ENCODE data around the gene DOK4. TPM values are rescaled to one million over a fixed set of nuclear protein-coding genes. Genes with fewer than 3 reads are reported as not detected.
A peak's percentile ranks its signal among the peaks of the same experiment; 100 is the strongest.

The DOK4 gene
- total RNA-seq, 4 donors from 2014 or later = 57.9 to 312 (median 143) TPM

DNA sequence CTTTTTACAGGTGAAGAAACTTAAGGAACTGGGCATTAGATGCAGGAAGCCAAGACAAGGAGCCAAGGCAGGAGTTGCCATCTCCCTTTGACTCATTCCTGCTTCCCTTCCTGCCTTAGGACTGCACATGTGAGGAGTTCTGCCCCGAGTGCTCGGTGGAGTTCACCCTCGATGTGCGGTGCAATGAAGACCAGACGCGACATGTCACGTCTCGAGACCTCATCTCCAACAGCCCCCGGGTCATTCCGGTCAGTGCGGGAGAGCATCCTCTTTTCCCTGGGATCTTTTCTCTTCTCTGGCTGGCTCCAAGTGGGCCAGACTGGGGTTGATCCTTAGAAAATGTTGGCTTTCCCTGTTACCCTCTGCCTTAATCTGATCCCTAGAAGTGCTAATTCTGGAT is 17.2 kb downstream of the DOK4 start:
- no peak overlapping the region for H3K4me3 ChIP-seq
- H3K27ac ChIP-seq = no peak overlapping the region
- H3K4me1 ChIP-seq = peaks cover 16 to 31% (median 22%) of the 10 kb centered on the region in 4 donors
- intact Hi-C loops (cut with DNase I; ENCODE audit: low total_unique reads) = no loop called here
- no peaks in the 10 kb centered on the region for H3K9me3 ChIP-seq
- WGBS, 2 donors (ENCODE audit: low coverage in 1 of 2) = 93% methylated on average over 11 of the region's 11 CpGs; no CpG with 5 or more reads in 1 of the 2 donors
- peaks cover 0 to 30% (median 12%) of the 10 kb centered on the region in 4 donors for H3K36me3 ChIP-seq
- TF ChIP-seq POLR2A (IDR thresholded peaks at IDR 0.05) (no peak), EP300 (IDR thresholded peaks at IDR 0.05; ENCODE audit: low read depth) (no peak), POLR2AphosphoS5 (IDR thresholded peaks at IDR 0.05) (no peak)
- TF ChIP-seq, protein P1, sequence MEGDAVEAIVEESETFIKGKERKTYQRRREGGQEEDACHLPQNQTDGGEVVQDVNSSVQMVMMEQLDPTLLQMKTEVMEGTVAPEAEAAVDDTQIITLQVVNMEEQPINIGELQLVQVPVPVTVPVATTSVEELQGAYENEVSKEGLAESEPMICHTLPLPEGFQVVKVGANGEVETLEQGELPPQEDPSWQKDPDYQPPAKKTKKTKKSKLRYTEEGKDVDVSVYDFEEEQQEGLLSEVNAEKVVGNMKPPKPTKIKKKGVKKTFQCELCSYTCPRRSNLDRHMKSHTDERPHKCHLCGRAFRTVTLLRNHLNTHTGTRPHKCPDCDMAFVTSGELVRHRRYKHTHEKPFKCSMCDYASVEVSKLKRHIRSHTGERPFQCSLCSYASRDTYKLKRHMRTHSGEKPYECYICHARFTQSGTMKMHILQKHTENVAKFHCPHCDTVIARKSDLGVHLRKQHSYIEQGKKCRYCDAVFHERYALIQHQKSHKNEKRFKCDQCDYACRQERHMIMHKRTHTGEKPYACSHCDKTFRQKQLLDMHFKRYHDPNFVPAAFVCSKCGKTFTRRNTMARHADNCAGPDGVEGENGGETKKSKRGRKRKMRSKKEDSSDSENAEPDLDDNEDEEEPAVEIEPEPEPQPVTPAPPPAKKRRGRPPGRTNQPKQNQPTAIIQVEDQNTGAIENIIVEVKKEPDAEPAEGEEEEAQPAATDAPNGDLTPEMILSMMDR (IDR thresholded peaks at IDR 0.05) = no peak
- H3K27me3 ChIP-seq = no peaks in the 10 kb centered on the region
- in situ Hi-C loops (cut with MboI; ENCODE audit: low pct_ligation_motif_present in 1 of 4, low pct_unique_long_range_greater_than_20kb in 1 of 4, low sequenced_read_pairs in 3 of 4) = no loop called here
- no peak for DNase-seq

DNA sequence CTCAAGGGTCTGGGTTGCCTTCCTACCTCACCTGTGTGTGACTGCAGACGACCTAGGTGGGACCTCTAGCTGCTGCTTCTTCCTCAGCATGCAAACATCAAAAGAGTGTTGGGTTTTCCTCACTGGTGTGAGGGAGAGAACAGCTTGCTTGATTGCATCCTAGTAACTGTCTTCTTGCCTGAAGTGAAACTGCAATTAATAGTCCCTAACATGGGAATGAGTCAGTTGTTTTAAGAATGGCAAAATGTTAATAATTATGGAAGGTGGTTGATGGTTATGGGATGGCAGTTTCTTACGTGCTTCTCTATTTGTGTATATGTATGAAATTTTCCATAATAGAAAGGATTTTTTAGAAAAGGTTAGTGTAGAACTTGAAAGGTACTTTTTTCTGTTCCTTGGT is 17.9 kb downstream of the DOK4 start:
- in situ Hi-C loops (cut with MboI; ENCODE audit: low pct_ligation_motif_present in 1 of 4, low pct_unique_long_range_greater_than_20kb in 1 of 4, low sequenced_read_pairs in 3 of 4) = no loop called here
- WGBS, 2 donors (ENCODE audit: low coverage in 1 of 2) = 89 to 100% methylated on average over 1 to 2 of the region's 2 CpGs
- TF ChIP-seq EP300 (IDR thresholded peaks at IDR 0.05; ENCODE audit: low read depth) = no peak
- no peak for TF ChIP-seq POLR2A (IDR thresholded peaks at IDR 0.05)
- TF ChIP-seq POLR2AphosphoS5 (IDR thresholded peaks at IDR 0.05) = no peak
- TF ChIP-seq, protein P1 (IDR thresholded peaks at IDR 0.05) = no peak
- no peak for DNase-seq
- H3K9me3 ChIP-seq = no peaks in the 10 kb centered on the region
- H3K27ac ChIP-seq = no peak overlapping the region
- no peak overlapping the region for H3K4me3 ChIP-seq
- H3K4me1 ChIP-seq = peaks cover 23 to 38% (median 29%) of the 10 kb centered on the region in 4 donors
- no peaks in the 10 kb centered on the region for H3K27me3 ChIP-seq
- H3K36me3 ChIP-seq = peaks cover 0 to 30% (median 12%) of the 10 kb centered on the region in 4 donors
- intact Hi-C loops (cut with DNase I; ENCODE audit: low total_unique reads) = no loop called here

DNA sequence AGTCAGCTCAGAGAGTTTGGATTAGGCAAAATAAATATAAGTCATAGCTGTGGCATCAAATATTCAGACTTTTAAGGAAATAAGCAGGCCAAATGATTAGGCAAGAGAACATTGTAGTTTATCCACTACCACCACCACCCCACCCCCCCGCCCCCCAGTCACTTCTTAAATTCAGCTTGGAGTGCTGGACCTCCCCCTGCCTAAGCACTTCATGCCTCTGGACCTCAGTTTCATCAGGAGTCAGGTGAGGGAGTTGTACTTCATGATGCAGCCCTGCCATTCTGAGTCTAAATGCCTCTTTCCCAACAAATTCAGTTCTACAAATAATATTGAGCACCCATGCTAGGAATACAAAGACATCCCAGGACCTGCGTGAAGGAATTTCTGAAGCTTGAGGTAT is 21.8 kb downstream of the DOK4 start:
- Histone ChIP-seq H3K9me3 (no peaks in the 10 kb centered on the region), H3K27me3 (no peaks in the 10 kb centered on the region), H3K4me1 (peaks cover 11 to 19% (median 14%) of the 10 kb centered on the region in 4 donors), H3K4me3 (no peak overlapping the region), H3K27ac (no peak overlapping the region), H3K36me3 (peaks cover 0 to 33% (median 12%) of the 10 kb centered on the region in 4 donors)
- TF ChIP-seq POLR2AphosphoS5 (IDR thresholded peaks at IDR 0.05) (no peak), EP300 (IDR thresholded peaks at IDR 0.05; ENCODE audit: low read depth) (no peak), POLR2A (IDR thresholded peaks at IDR 0.05) (no peak)
- TF ChIP-seq, protein P1 (IDR thresholded peaks at IDR 0.05) = no peak
- 80 to 98% methylated on average over 1 to 2 of the region's 2 CpGs for WGBS, 2 donors (ENCODE audit: low coverage in 1 of 2)
- intact Hi-C loops (cut with DNase I; ENCODE audit: low total_unique reads) = no loop called here
- no peak for DNase-seq
- in situ Hi-C loops (cut with MboI; ENCODE audit: low pct_ligation_motif_present in 1 of 4, low pct_unique_long_range_greater_than_20kb in 1 of 4, low sequenced_read_pairs in 3 of 4) = no loop called here

DNA sequence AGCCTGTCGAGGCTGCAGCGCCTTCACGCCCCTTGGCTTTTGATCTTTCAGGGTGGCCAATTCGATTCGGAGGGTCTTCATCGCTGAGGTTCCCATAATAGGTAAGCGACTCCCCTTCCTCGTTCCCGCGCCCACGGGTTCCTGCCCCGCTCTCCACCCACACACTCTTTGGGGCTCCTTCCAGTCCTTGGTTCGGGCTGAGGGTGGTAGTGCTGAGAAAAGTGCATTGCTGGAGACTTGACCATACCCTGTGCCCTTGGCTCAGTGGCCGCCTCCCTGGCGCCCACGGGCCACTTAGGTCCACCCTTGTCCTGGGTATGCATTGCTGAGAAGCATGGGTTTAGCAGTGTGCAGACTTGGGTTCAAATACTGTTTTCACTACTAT is 23.3 kb downstream of the DOK4 start:
- 0% methylated on average over 3 to 16 of the region's 16 CpGs for WGBS, 2 donors (ENCODE audit: low coverage in 1 of 2)

More for the DNA sequence above, 23.3 kb downstream of the DOK4 start:
- H3K9me3 ChIP-seq = no peaks in the 10 kb centered on the region
- intact Hi-C loops (cut with DNase I; ENCODE audit: low total_unique reads) = no loop called here
- H3K27ac ChIP-seq = peak overlapping the region; percentile 85 to 92 (median 88)
- no peak for DNase-seq
- no peaks in the 10 kb centered on the region for H3K27me3 ChIP-seq
- H3K4me1 ChIP-seq = peaks cover 11 to 19% (median 14%) of the 10 kb centered on the region in 4 donors
- H3K4me3 ChIP-seq = peak overlapping the region; percentile 85 to 100 (median 93)
- in situ Hi-C loops (cut with MboI; ENCODE audit: low pct_ligation_motif_present in 1 of 4, low pct_unique_long_range_greater_than_20kb in 1 of 4, low sequenced_read_pairs in 3 of 4) = no loop called here
- peaks cover 0 to 37% (median 15%) of the 10 kb centered on the region in 4 donors for H3K36me3 ChIP-seq
- TF ChIP-seq, protein P1 (IDR thresholded peaks at IDR 0.05) = no peak
- TF ChIP-seq POLR2AphosphoS5 (IDR thresholded peaks at IDR 0.05) = no peak
- TF ChIP-seq EP300 (IDR thresholded peaks at IDR 0.05; ENCODE audit: low read depth) = no peak
- no peak for TF ChIP-seq POLR2A (IDR thresholded peaks at IDR 0.05)

Measured in transverse colon (tissue), 4 donors.